HEK293T (cell line): Measurements from ENCODE around the gene LAMA3.
"Not testable (repeated sequence)": the region's sequence is repeated elsewhere in the genome, so short reads cannot be mapped to it uniquely, and the experiment has no call there.

ENCODE experiments used
- CTCF ChIA-PET: fragments of 350-600 bp; formaldehyde crosslinking; extraction: SDS; loops from one replicate; lab custom pipeline; 2021; ENCODE audit warnings: antibody characterized with exemption, inconsistent platforms; lab: Yijun Ruan, JAX
- POLR2A ChIA-PET: fragments of 350-600 bp; formaldehyde crosslinking; extraction: SDS; loops from one replicate; lab custom pipeline; 2020; ENCODE audit warnings: antibody characterized with exemption, inconsistent platforms; lab: Yijun Ruan, JAX
- DNase-seq: peaks from one replicate; pipeline ENCODE4 v3.0.0; 2012; ENCODE audit warnings: mixed read lengths; ENCODE audit errors: extremely low spot score
- ARNT ChIP-seq: fragments of 450-650 bp; IDR thresholded peaks from 2 replicates; pipeline ENCODE4 v1.6.1; 2017; ENCODE audit warnings: mild to moderate bottlenecking
- BHLHE40 ChIP-seq: fragments of 450-650 bp; IDR thresholded peaks from 2 replicates; pipeline ENCODE4 v1.6.1; 2016; ENCODE audit warnings: mild to moderate bottlenecking, moderate library complexity, borderline replicate concordance
- CTBP1 ChIP-seq: fragments of 450-650 bp; IDR thresholded peaks from 2 replicates; pipeline ENCODE4 v1.6.1; 2016; ENCODE audit warnings: borderline replicate concordance
- ELF4 ChIP-seq: fragments of 450-650 bp; IDR thresholded peaks from 2 replicates; pipeline ENCODE4 v1.6.1; 2017; ENCODE audit warnings: antibody characterized with exemption
- FOXA1 ChIP-seq: fragments of 450-650 bp; IDR thresholded peaks from 2 replicates; pipeline ENCODE4 v1.6.1; 2016; ENCODE audit warnings: mild to moderate bottlenecking
- FOXK2 ChIP-seq: fragments of 450-650 bp; IDR thresholded peaks from 2 replicates; pipeline ENCODE4 v1.6.1; 2016; ENCODE audit warnings: mild to moderate bottlenecking
- FOXM1 ChIP-seq: fragments of 450-650 bp; IDR thresholded peaks from 2 replicates; pipeline ENCODE4 v1.6.1; 2017; ENCODE audit warnings: mild to moderate bottlenecking, borderline replicate concordance
- HDGF ChIP-seq: fragments of 450-650 bp; IDR thresholded peaks from 2 replicates; pipeline ENCODE4 v1.6.1; 2017; ENCODE audit warnings: antibody characterized with exemption, borderline replicate concordance
- L3MBTL2 ChIP-seq: fragments of 450-650 bp; conservative IDR thresholded peaks from 2 replicates; pipeline ENCODE4 v1.6.1; 2016; ENCODE audit warnings: mild to moderate bottlenecking
- LEF1 ChIP-seq: fragments of 450-650 bp; IDR thresholded peaks from 2 replicates; pipeline ENCODE4 v1.6.1; 2017; ENCODE audit warnings: mild to moderate bottlenecking, borderline replicate concordance
- NFRKB ChIP-seq: fragments of 450-650 bp; IDR thresholded peaks from 2 replicates; pipeline ENCODE4 v1.6.1; 2016; ENCODE audit warnings: mild to moderate bottlenecking, moderate library complexity
- PKNOX1 ChIP-seq: fragments of 450-650 bp; IDR thresholded peaks from 2 replicates; pipeline ENCODE4 v1.6.1; 2016
- SP1 ChIP-seq: fragments of 450-650 bp; IDR thresholded peaks from 2 replicates; pipeline ENCODE4 v1.6.1; 2017
- SUZ12 ChIP-seq: fragments of 450-650 bp; IDR thresholded peaks from 2 replicates; pipeline ENCODE4 v1.6.1; 2016; ENCODE audit warnings: mild to moderate bottlenecking
- TARDBP ChIP-seq: fragments of 450-650 bp; IDR thresholded peaks from 2 replicates; pipeline ENCODE4 v1.6.1; 2016
- ZNF384 ChIP-seq: fragments of 450-650 bp; IDR thresholded peaks from 2 replicates; pipeline ENCODE4 v1.6.1; 2016

Gene LAMA3

GRCh38 chr18:23706971-23707640 is 17.9 kb downstream of the LAMA3 start:
- POLR2A ChIA-PET, result interaction anchor here (0.9 kb wide), 1 partner anchor 46 kb away, joined by 3 read pairs; no protein-coding TSS in a partner anchor
- CTCF ChIA-PET, result no interaction called here
- TF ChIP-seq SUZ12 (no peak), ELF4 (no peak), LEF1 (no peak), PKNOX1 (no peak), FOXM1 (no peak), CTBP1 (no peak), ARNT (no peak), BHLHE40 (no peak), L3MBTL2 (no peak), FOXA1 (no peak), HDGF (no peak), FOXK2 (no peak), SP1 (no peak), TARDBP (no peak), NFRKB (no peak), ZNF384 (no peak)
- DNase-seq, result no peak

- TF ChIP-seq NFRKB (no peak), BHLHE40 (no peak), SP1 (no peak), ARNT (no peak), FOXK2 (no peak), ZNF384 (no peak), CTBP1 (no peak), ELF4 (no peak), LEF1 (no peak), FOXM1 (no peak), SUZ12 (no peak), PKNOX1 (no peak), FOXA1 (no peak), HDGF (no peak), L3MBTL2 (no peak), TARDBP (no peak)
- ChIA-PET CTCF (interaction anchor here (0.8 kb wide), 1 partner anchor 301 kb away, joined by 3 read pairs; no protein-coding TSS in a partner anchor), POLR2A (no interaction called here)
- no peak for DNase-seq
Measured at GRCh38 chr18:23710068-23710527, 20.8 kb downstream of the LAMA3 start.

GRCh38 chr18:23710946-23711345 is 21.7 kb downstream of the LAMA3 start:
- TF ChIP-seq SUZ12, result no peak
- TF ChIP-seq HDGF, result no peak
- no peak for DNase-seq
- ChIA-PET CTCF (interaction anchor here (1.2 kb wide), 1 partner anchor 89 kb away, joined by 4 read pairs; no protein-coding TSS in a partner anchor), POLR2A (interaction anchor here (0.9 kb wide), 1 partner anchor 428 kb away, joined by 3 read pairs; the partner anchor contains the start of gene CABYR)

GRCh38 chr18:23711426-23711825 is 22.2 kb downstream of the LAMA3 start:
- no peak for DNase-seq
- TF ChIP-seq SP1, result no peak
- TF ChIP-seq ZNF384, result no peak
- no peak for TF ChIP-seq LEF1
- TF ChIP-seq ARNT, result no peak
- TF ChIP-seq CTBP1, result no peak
- no peak for TF ChIP-seq TARDBP
- no peak for TF ChIP-seq ELF4
- no peak for TF ChIP-seq FOXM1
- no peak for TF ChIP-seq L3MBTL2
- TF ChIP-seq BHLHE40, result no peak
- TF ChIP-seq FOXK2, result no peak
- TF ChIP-seq PKNOX1, result no peak
- POLR2A ChIA-PET, result interaction anchor here (0.9 kb wide), 1 partner anchor 427 kb away, joined by 3 read pairs; the partner anchor contains the start of gene CABYR
- CTCF ChIA-PET, result interaction anchor here (1.2 kb wide), 1 partner anchor 89 kb away, joined by 4 read pairs; no protein-coding TSS in a partner anchor

- DNase-seq, result no peak
- ChIA-PET POLR2A (no interaction called here), CTCF (interaction anchor here (2.0 kb wide), 1 partner anchor 9 kb away, joined by 5 read pairs; no protein-coding TSS in a partner anchor)
- no peak for TF ChIP-seq HDGF
- TF ChIP-seq FOXA1, result no peak
- no peak for TF ChIP-seq SP1
- no peak for TF ChIP-seq PKNOX1
- no peak for TF ChIP-seq ZNF384
- TF ChIP-seq CTBP1, result no peak
- TF ChIP-seq NFRKB, result no peak
- no peak for TF ChIP-seq FOXK2
- TF ChIP-seq FOXM1, result no peak
Measured at GRCh38 chr18:23712445-23712844, 23.2 kb downstream of the LAMA3 start.

GRCh38 chr18:23714576-23714975 is 25.3 kb downstream of the LAMA3 start:
- POLR2A ChIA-PET, result no interaction called here
- TF ChIP-seq HDGF (no peak), ARNT (no peak), L3MBTL2 (no peak), FOXM1 (no peak), CTBP1 (no peak), PKNOX1 (no peak), FOXK2 (no peak), ZNF384 (no peak), SP1 (no peak), BHLHE40 (no peak), SUZ12 (no peak), FOXA1 (no peak), TARDBP (no peak), LEF1 (no peak), ELF4 (no peak), NFRKB (no peak)
- DNase-seq, result no peak
- CTCF ChIA-PET, result interaction anchor here (1.3 kb wide), 1 partner anchor 11 kb away, joined by 7 read pairs; no protein-coding TSS in a partner anchor

GRCh38 chr18:23716079-23716478 is 26.8 kb downstream of the LAMA3 start:
- CTCF ChIA-PET, result interaction anchor here (1.0 kb wide), 1 partner anchor 13 kb away, joined by 3 read pairs; no protein-coding TSS in a partner anchor
- not testable (repeated sequence) for DNase-seq
- POLR2A ChIA-PET, result interaction anchor here (0.6 to 0.8 kb wide), 2 partner anchors 12 to 27 kb away, joined by 3 read pairs; no protein-coding TSS in a partner anchor
